ENCODE data around the gene CRYBA1.
"Not testable (repeated sequence)": the region's sequence is repeated elsewhere in the genome, so short reads cannot be mapped to it uniquely, and the experiment has no call there.

GRCh38 chr17:29221338-29221737 lies 25.3 kb upstream of the CRYBA1 start:
- TF ChIP-seq EZH2 (IDR thresholded peaks at IDR 0.05; ENCODE audit: insufficient read depth, low read length); CTCF (IDR thresholded peaks at IDR 0.05; ENCODE audit: insufficient read depth, low read depth, low read length): not testable (repeated sequence)

Data from astrocyte (in vitro differentiated cells and primary cell).